NB4 (cell line): ENCODE results near the gene LPO.

ENCODE experiments used
- POLR2A ChIP-seq: IDR thresholded peaks from 2 replicates; pipeline ENCODE4 v1.6.1; 2011; ENCODE audit warnings: mild to moderate bottlenecking; ENCODE audit not compliant: insufficient read length; ENCODE audit errors: extremely low read depth
- TF ChIP-seq, protein P1 (sequence below): IDR thresholded peaks from one replicate; pipeline ENCODE4 v1.5.1; 2012; ENCODE audit warnings: low read depth, low read length

DNA sequence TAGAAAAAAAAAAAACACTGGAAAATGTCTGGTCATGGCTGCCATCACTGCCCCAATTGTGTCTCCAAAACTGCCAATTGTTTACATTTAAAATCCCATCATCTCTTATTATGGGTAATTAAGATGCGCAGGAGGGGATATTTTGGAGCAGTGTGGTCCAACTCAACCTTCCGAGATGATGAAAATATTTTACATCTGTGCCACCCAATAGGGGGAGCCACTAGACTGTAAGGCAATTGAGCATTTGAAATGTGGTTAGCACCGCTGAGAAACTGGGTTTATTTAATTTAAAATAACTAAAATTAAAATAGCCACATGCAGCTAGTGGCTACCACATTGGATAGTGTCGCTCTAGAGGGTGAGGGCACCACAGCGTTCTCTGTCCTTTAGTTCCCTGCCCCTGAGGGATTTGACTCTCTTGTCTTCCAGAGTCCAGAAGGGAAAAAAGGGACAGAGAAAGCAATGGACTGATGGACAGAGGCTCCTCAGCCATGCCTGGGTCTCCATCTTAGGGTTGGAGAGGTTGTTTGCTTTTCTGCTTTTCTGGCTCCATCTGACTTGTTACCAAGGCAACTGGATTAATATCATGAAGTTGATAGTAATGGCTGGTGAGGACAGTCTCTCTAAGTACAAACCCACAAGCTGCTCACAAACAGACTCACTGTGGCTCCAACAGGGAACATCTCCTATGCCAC lies 38.9 kb downstream of the LPO start:
- TF ChIP-seq POLR2A = no peak
- TF ChIP-seq, protein P1, sequence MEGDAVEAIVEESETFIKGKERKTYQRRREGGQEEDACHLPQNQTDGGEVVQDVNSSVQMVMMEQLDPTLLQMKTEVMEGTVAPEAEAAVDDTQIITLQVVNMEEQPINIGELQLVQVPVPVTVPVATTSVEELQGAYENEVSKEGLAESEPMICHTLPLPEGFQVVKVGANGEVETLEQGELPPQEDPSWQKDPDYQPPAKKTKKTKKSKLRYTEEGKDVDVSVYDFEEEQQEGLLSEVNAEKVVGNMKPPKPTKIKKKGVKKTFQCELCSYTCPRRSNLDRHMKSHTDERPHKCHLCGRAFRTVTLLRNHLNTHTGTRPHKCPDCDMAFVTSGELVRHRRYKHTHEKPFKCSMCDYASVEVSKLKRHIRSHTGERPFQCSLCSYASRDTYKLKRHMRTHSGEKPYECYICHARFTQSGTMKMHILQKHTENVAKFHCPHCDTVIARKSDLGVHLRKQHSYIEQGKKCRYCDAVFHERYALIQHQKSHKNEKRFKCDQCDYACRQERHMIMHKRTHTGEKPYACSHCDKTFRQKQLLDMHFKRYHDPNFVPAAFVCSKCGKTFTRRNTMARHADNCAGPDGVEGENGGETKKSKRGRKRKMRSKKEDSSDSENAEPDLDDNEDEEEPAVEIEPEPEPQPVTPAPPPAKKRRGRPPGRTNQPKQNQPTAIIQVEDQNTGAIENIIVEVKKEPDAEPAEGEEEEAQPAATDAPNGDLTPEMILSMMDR = peak; percentile 29
